ENCODE results near the gene KLF1. TPM values are rescaled to one million over a fixed set of nuclear protein-coding genes. Genes with fewer than 3 reads are reported as not detected.

Gene KLF1
- polyA plus RNA-seq, 1 donor from 2014 or later, result not detected

DNA sequence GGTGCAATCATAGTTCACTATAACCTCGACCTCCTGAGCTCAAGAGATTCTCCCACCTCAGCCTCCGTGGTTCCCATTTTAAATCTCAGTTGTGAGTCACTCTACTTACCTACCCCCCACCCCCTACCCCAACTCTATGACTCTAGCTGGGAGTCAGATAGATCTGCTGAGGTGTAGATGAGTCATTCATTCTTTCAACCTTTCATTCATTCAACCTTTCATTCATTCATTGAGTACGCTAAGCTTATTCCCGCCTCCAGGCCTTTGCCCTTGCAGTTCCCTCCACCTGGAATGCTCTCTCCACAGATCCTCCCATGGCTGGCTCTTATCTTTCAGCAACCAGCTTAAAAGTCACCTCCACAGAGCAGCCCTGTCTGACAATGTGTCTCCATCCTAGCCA, 49.8 kb downstream of the KLF1 start:
- Histone ChIP-seq H4K20me1 (ENCODE audit: insufficient read depth) (peaks cover 6% of the 10 kb centered on the region), H3K79me2 (replicated peaks; ENCODE audit: insufficient read depth, low read length) (peaks cover 26% of the 10 kb centered on the region), H3K36me3 (ENCODE audit: insufficient read depth, low read length) (no peaks in the 10 kb centered on the region), H2AFZ (ENCODE audit: low read depth, low read length) (no peak overlapping the region), H3F3A (ENCODE audit: insufficient read depth, low read length, poor library complexity, severe bottlenecking) (no peaks in the 10 kb centered on the region), H3K27me3 (ENCODE audit: insufficient read depth, low read depth, low read length) (peaks cover 33% of the 10 kb centered on the region), H3K9ac (ENCODE audit: low read length) (no peak overlapping the region), H3K4me3 (ENCODE audit: low read length) (no peak overlapping the region), H3K27ac (ENCODE audit: low read length) (no peak overlapping the region), H3K9me2 (ENCODE audit: insufficient read depth, low read length) (no peaks in the 10 kb centered on the region), H3K9me3 (ENCODE audit: low read length) (no peaks in the 10 kb centered on the region), H3K4me2 (ENCODE audit: low read length) (no peak overlapping the region)
- TF ChIP-seq EZH2 (IDR thresholded peaks at IDR 0.05; ENCODE audit: borderline replicate concordance, insufficient read depth, low read length, poor library complexity, severe bottlenecking) (no peak), POLR2AphosphoS5 (IDR thresholded peaks at IDR 0.05) (no peak), MXI1 (conservative IDR thresholded peaks at IDR 0.05; ENCODE audit: poor library complexity, severe bottlenecking) (no peak), CTCF (IDR thresholded peaks at IDR 0.05; ENCODE audit: poor library complexity, severe bottlenecking) (no peak)

DNA sequence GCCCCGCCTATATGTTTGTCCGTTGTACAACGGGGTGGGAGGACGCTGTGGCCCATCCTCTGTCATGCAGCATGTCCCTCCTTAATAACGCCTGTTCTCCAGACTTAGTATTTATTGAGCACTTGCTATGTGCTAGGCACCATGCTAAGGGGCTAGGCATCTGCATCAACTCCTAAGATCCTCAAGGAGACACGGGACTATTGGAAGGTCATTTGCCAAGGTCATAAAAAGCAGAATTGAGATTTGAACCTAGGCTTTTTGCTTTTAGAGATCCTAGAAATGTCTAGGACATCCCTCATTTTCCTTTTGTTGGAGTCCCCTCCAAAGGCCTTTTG, 50.5 kb downstream of the KLF1 start:
- Histone ChIP-seq H3K27me3 (ENCODE audit: insufficient read depth, low read depth, low read length) (peaks cover 40% of the 10 kb centered on the region), H3K9me2 (ENCODE audit: insufficient read depth, low read length) (no peaks in the 10 kb centered on the region), H3K4me3 (ENCODE audit: low read length) (no peak overlapping the region), H2AFZ (ENCODE audit: low read depth, low read length) (no peak overlapping the region), H3K9me3 (ENCODE audit: low read length) (no peaks in the 10 kb centered on the region), H3K79me2 (replicated peaks; ENCODE audit: insufficient read depth, low read length) (peaks cover 19% of the 10 kb centered on the region), H3K36me3 (ENCODE audit: insufficient read depth, low read length) (no peaks in the 10 kb centered on the region), H3K9ac (ENCODE audit: low read length) (no peak overlapping the region), H3K27ac (ENCODE audit: low read length) (no peak overlapping the region), H3K4me2 (ENCODE audit: low read length) (no peak overlapping the region), H3F3A (ENCODE audit: insufficient read depth, low read length, poor library complexity, severe bottlenecking) (no peaks in the 10 kb centered on the region), H4K20me1 (ENCODE audit: insufficient read depth) (peaks cover 1% of the 10 kb centered on the region)
- TF ChIP-seq REST (IDR thresholded peaks at IDR 0.05; ENCODE audit: borderline replicate concordance) (no peak), POLR2AphosphoS5 (IDR thresholded peaks at IDR 0.05) (no peak), SMC3 (conservative IDR thresholded peaks at IDR 0.05; ENCODE audit: poor library complexity) (no peak), RAD21 (conservative IDR thresholded peaks at IDR 0.05) (no peak), CTCF (IDR thresholded peaks at IDR 0.05; ENCODE audit: poor library complexity, severe bottlenecking) (no peak), TAF1 (IDR thresholded peaks at IDR 0.05; ENCODE audit: low read depth) (no peak), MXI1 (conservative IDR thresholded peaks at IDR 0.05; ENCODE audit: poor library complexity, severe bottlenecking) (no peak), EZH2 (IDR thresholded peaks at IDR 0.05; ENCODE audit: borderline replicate concordance, insufficient read depth, low read length, poor library complexity, severe bottlenecking) (no peak), EP300 (conservative IDR thresholded peaks at IDR 0.05; ENCODE audit: poor library complexity, severe bottlenecking) (no peak)
